Endothelial cell (in vitro differentiated cells): ENCODE results near the gene MYO7B. TPM values are rescaled to one million over a fixed set of nuclear protein-coding genes. Genes with fewer than 3 reads are reported as not detected.

Experiments used
- DNase-seq: peaks from one replicate; pipeline ENCODE4 v3.0.0; 2021; ENCODE audit warnings: low spot score
- H3K27ac Mint-ChIP-seq: one replicate; pipeline ENCODE4 v1.8.0; 2021; ENCODE audit warnings: mixed read lengths, inconsistent platforms; ENCODE audit not compliant: unreplicated experiment
- H3K27me3 Mint-ChIP-seq: one replicate; pipeline ENCODE4 v1.8.0; 2021; ENCODE audit warnings: mild to moderate bottlenecking, moderate library complexity, mixed read lengths, inconsistent platforms; ENCODE audit not compliant: unreplicated experiment
- H3K36me3 Mint-ChIP-seq: one replicate; pipeline ENCODE4 v1.8.0; 2021; ENCODE audit warnings: mild to moderate bottlenecking, low read depth, mixed read lengths, inconsistent platforms; ENCODE audit not compliant: unreplicated experiment
- H3K4me1 Mint-ChIP-seq: one replicate; pipeline ENCODE4 v1.8.0; 2021; ENCODE audit warnings: mild to moderate bottlenecking, mixed read lengths, inconsistent platforms; ENCODE audit not compliant: unreplicated experiment
- H3K4me3 Mint-ChIP-seq: one replicate; pipeline ENCODE4 v1.8.0; 2021; ENCODE audit warnings: mild to moderate bottlenecking, mixed read lengths, inconsistent platforms; ENCODE audit not compliant: unreplicated experiment
- H3K9me3 Mint-ChIP-seq: one replicate; pipeline ENCODE4 v1.8.0; 2021; ENCODE audit warnings: mixed read lengths, inconsistent platforms; ENCODE audit not compliant: unreplicated experiment
- total RNA-seq: library from RNA; stranded (reverse); fragmentation: NEBNext Ultra II Directional; extraction: Animal tissue kit (Norgen Biotek cat#: 25700); gene quantifications from one replicate; pipeline ENCODE4 v1.2.1, GENCODE V29; 2021; ENCODE audit not compliant: unreplicated experiment
- TF ChIP-seq, protein P1 (sequence below): fragments of 200-600 bp; sonication (generic); IDR thresholded peaks from one replicate; pipeline ENCODE4 v1.5.0; 2021; ENCODE audit warnings: antibody characterized with exemption; ENCODE audit not compliant: unreplicated experiment

The MYO7B gene
- total RNA-seq, 1 donor from 2014 or later: 0.90 TPM

DNA sequence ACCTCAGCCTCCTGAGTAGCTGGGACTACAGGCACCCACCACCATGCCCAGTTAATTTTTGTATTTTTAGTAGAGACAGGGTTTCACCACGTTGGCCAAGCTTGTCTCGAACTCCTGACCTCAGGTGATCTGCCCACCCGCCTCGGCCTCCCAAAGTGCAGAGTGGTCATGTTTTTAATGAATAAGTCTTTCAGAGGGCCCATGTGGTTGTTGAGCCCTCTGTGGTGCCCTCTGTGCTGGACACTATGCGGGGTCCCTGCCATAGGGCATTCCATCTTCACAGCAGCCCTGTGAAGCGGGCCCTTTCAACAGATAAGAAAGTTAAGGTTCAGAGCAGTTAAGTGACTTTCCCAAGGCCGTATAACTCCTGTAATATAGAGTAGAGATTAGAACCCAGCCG is 25.9 kb downstream of the MYO7B start:
- H3K27me3 Mint-ChIP-seq: peaks cover 5% of the 10 kb centered on the region
- no peak overlapping the region for H3K27ac Mint-ChIP-seq
- TF ChIP-seq, protein P1, sequence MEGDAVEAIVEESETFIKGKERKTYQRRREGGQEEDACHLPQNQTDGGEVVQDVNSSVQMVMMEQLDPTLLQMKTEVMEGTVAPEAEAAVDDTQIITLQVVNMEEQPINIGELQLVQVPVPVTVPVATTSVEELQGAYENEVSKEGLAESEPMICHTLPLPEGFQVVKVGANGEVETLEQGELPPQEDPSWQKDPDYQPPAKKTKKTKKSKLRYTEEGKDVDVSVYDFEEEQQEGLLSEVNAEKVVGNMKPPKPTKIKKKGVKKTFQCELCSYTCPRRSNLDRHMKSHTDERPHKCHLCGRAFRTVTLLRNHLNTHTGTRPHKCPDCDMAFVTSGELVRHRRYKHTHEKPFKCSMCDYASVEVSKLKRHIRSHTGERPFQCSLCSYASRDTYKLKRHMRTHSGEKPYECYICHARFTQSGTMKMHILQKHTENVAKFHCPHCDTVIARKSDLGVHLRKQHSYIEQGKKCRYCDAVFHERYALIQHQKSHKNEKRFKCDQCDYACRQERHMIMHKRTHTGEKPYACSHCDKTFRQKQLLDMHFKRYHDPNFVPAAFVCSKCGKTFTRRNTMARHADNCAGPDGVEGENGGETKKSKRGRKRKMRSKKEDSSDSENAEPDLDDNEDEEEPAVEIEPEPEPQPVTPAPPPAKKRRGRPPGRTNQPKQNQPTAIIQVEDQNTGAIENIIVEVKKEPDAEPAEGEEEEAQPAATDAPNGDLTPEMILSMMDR: no peak
- H3K4me1 Mint-ChIP-seq: peaks cover 2% of the 10 kb centered on the region
- no peaks in the 10 kb centered on the region for H3K36me3 Mint-ChIP-seq
- no peak for DNase-seq
- H3K9me3 Mint-ChIP-seq: no peaks in the 10 kb centered on the region
- H3K4me3 Mint-ChIP-seq: no peak overlapping the region

DNA sequence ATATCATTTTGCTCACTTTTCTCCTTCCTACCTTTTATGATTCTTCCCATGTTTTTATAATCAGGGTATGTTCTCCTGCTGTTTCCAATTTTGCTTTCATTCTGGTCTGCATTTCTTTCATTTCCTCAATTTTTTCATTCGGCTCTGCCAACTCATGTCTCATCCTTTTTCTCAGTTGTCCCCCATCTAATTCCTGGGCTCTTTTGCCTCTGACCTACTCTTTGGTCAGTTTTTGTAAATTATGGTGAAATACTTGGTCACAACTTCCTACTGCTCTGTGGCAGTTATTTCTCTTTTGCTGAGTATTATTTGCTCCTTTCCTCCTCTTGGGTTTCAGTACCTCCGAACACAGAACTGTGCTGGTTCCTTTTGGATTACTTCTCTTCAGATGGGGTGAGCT is 27.5 kb downstream of the MYO7B start:
- DNase-seq: no peak
- Mint-ChIP-seq H3K27me3 (peaks cover 10% of the 10 kb centered on the region), H3K4me3 (no peak overlapping the region), H3K9me3 (no peaks in the 10 kb centered on the region), H3K4me1 (peaks cover 2% of the 10 kb centered on the region), H3K36me3 (no peaks in the 10 kb centered on the region), H3K27ac (no peak overlapping the region)
- TF ChIP-seq, protein P1: no peak

- peaks cover 10% of the 10 kb centered on the region for H3K27me3 Mint-ChIP-seq
- no peaks in the 10 kb centered on the region for H3K9me3 Mint-ChIP-seq
- no peak for DNase-seq
- no peak overlapping the region for H3K4me3 Mint-ChIP-seq
- H3K27ac Mint-ChIP-seq: no peak overlapping the region
- H3K36me3 Mint-ChIP-seq: no peaks in the 10 kb centered on the region
- H3K4me1 Mint-ChIP-seq: peaks cover 2% of the 10 kb centered on the region
- TF ChIP-seq, protein P1: no peak
These were observed 28.3 kb downstream of the MYO7B start for GRCh38 chr2:127563458-127564428.

DNA sequence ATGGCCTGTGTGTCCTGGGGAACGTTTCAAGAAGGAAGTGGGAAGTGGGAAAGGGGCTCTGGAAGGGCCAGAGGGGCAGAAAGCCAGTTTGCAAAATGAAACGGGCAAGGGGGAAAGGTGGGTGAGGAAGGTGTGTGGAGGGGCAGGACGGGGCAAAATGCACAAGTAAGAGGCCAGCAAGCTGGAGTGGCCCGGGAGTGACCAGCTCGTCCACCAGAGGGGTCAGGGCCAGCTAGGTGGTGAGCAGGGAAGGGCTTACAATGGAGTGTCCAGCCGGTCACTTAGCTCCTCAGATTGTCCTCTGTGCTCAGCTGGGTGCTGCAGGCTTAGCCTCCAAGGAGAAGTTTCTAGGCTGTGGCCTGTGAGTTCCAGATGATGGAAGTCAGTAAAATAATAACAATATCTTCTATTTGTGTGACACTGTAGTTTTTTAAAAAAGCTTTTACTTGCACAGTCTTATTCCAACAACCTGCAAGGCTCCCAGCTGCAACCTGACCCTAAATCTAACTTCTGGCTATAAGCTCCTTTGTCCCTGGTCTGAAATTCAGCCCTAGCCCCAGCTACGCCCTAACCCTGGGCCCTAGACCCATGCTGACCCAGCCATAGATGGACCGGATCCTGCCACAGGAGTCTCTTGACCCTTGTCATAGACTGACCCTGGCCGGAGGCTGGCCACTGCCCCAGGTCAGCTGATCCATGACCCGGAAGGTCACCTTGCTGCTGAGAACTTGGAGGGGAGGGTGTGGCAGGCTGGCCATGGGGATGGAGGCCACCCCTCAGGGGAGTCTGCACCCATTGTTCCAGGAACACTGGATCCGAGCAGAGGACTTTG is 29.2 kb downstream of the MYO7B start:
- H3K27me3 Mint-ChIP-seq: peaks cover 10% of the 10 kb centered on the region
- no peak for DNase-seq
- H3K4me1 Mint-ChIP-seq: peaks cover 2% of the 10 kb centered on the region
- H3K27ac Mint-ChIP-seq: no peak overlapping the region
- no peak overlapping the region for H3K4me3 Mint-ChIP-seq
- TF ChIP-seq, protein P1: no peak
- no peaks in the 10 kb centered on the region for H3K9me3 Mint-ChIP-seq
- no peaks in the 10 kb centered on the region for H3K36me3 Mint-ChIP-seq
